Subcutaneous adipose tissue (tissue), 4 donors: Measurements from ENCODE around the gene FGGY. TPM values are rescaled to one million over a fixed set of nuclear protein-coding genes. Genes with fewer than 3 reads are reported as not detected.

ENCODE experiments used
- total RNA-seq, 4 donors: library from RNA; depleted of rRNA; stranded (reverse); fragments of >200 nt; gene quantifications; one replicate each; pipeline ENCODE4 v1.1.0, GENCODE V29; 2016
- TF ChIP-seq, protein P1 (sequence below): fragments of 450-650 bp; IDR thresholded peaks from one replicate; pipeline ENCODE4 v1.5.1; 2016; ENCODE audit warnings: low read depth, mild to moderate bottlenecking, control low read depth, antibody characterized with exemption, moderate library complexity

FGGY gene
- total RNA-seq, 4 donors from 2014 or later: 7.8 to 19.2 (median 12.5) TPM

- TF ChIP-seq, protein P1, sequence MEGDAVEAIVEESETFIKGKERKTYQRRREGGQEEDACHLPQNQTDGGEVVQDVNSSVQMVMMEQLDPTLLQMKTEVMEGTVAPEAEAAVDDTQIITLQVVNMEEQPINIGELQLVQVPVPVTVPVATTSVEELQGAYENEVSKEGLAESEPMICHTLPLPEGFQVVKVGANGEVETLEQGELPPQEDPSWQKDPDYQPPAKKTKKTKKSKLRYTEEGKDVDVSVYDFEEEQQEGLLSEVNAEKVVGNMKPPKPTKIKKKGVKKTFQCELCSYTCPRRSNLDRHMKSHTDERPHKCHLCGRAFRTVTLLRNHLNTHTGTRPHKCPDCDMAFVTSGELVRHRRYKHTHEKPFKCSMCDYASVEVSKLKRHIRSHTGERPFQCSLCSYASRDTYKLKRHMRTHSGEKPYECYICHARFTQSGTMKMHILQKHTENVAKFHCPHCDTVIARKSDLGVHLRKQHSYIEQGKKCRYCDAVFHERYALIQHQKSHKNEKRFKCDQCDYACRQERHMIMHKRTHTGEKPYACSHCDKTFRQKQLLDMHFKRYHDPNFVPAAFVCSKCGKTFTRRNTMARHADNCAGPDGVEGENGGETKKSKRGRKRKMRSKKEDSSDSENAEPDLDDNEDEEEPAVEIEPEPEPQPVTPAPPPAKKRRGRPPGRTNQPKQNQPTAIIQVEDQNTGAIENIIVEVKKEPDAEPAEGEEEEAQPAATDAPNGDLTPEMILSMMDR: no peak
These were observed 141.2 kb downstream of the FGGY start for GRCh38 chr1:59438058-59438560.

- TF ChIP-seq, protein P1: no peak
These were observed 145.6 kb downstream of the FGGY start for GRCh38 chr1:59442492-59442891.

DNA sequence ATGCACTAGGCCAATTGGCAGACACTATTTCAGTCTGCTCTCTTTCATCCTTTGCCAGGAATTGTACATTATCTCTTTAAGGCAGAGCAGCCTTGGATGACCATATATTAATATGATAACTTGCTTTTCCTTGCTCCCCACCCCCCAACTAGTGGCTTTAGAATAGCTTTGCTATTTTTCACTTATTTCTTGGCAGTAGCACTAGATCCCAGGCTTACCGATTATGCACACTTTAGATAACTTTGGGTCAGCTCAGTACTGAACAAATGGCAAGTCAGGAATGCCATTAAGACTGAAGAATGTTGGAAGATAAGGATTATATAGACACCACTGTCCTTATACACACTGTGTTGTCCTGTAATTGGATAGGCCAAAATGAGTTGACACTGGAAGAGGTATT, 146.4 kb downstream of the FGGY start:
- TF ChIP-seq, protein P1: no peak

GRCh38 chr1:59444520-59444919, 147.6 kb downstream of the FGGY start:
- TF ChIP-seq, protein P1: no peak

GRCh38 chr1:59445040-59445439, 148.1 kb downstream of the FGGY start:
- TF ChIP-seq, protein P1: no peak

DNA sequence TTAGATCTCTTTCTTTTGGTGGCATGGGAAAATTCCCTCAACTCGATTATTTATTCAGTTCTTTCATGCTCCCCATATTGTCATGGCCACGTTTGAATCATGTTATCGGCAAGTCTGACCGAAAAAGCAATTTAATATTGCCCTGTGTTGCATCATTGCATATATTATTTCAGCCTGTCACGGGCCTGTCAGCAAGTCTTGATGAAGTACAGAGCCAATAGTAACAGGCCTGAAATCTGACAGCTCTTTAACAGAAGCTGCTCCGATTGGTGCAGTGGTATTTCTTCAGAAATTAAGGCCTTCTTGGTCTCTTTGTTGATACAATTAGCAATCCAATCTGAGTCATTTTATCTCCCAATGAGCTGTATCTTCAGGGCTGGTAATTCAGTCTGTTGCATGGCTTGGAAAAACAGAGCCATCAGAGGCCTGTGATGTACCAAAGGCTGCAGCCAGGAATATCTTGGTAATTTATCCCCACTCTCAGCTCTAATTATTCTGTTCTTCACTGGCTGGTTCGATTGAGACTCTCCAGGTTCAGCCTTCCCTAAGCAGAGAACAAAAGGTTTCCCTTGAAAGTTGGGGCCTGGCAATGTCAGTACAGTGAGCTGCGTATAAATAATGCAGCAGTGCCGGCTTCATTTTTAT, 149.5 kb downstream of the FGGY start:
- TF ChIP-seq, protein P1: no peak

DNA sequence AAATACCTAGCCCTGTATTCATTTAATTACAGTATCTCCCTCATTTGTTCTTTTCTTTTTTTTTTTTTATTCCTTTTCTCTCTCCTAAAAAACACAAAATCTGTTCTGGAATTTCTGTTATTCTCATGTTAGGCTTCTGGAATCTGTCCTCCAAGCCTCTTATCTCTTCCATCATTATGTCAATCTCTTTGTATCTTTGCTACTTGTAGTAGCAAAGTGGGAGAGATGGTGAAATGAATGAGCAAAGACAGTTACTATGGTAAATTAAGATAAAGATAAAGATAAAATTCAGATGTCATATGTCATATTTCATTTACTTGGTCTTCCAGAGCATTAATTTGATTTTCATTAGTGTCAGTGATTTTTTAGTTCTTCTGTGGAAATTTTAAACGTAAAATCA, 155.1 kb downstream of the FGGY start:
- TF ChIP-seq, protein P1: no peak
